Aorta (tissue), 5 donors: ENCODE measurements around the gene RAB5A. TPM values are rescaled to one million over a fixed set of nuclear protein-coding genes. Genes with fewer than 3 reads are reported as not detected.
"Not testable (repeated sequence)": the region's sequence is repeated elsewhere in the genome, so short reads cannot be mapped to it uniquely, and the experiment has no call there.

Experiments used
- ATAC-seq: fragments of 200-7000 bp; cut with Tn5 transposase; one replicate; pipeline ENCODE4 v1.9.1; 2022; ENCODE audit warnings: moderate library complexity; ENCODE audit not compliant: low FRiP score
- DNase-seq, 2 donors: peaks; one replicate each; pipeline ENCODE4 v3.0.0-alpha.2; 2020
- H3K27ac ChIP-seq, 2 donors: one replicate each; pipeline ENCODE4 v1.5.1; 2013; ENCODE audit warnings: low read length in 2 of 2, mild to moderate bottlenecking in 2 of 2, moderate library complexity in 2 of 2, control low read depth in 1 of 2, inconsistent platforms in 1 of 2, low read depth in 1 of 2
- H3K27me3 ChIP-seq, 2 donors: one replicate each; pipeline ENCODE4 v1.6.1; 2013; ENCODE audit warnings: control low read depth in 1 of 2, low read length in 1 of 2, mild to moderate bottlenecking in 1 of 2, moderate library complexity in 1 of 2; ENCODE audit not compliant: insufficient read depth in 2 of 2, control insufficient read depth in 1 of 2
- H3K36me3 ChIP-seq, 2 donors: one replicate each; pipeline ENCODE4 v1.6.1; 2013; ENCODE audit warnings: control low read depth in 1 of 2, low read length in 1 of 2, mild to moderate bottlenecking in 1 of 2; ENCODE audit not compliant: insufficient read depth in 2 of 2, control insufficient read depth in 1 of 2
- H3K4me1 ChIP-seq, 2 donors: one replicate each; pipeline ENCODE4 v1.6.1; 2013; ENCODE audit warnings: low read length in 2 of 2, control low read depth in 1 of 2, mild to moderate bottlenecking in 1 of 2, moderate library complexity in 1 of 2; ENCODE audit not compliant: insufficient read depth in 2 of 2, control insufficient read depth in 1 of 2
- H3K4me3 ChIP-seq, 2 donors: one replicate each; pipeline ENCODE4 v1.5.1; 2013; ENCODE audit warnings: low read length in 2 of 2, control low read depth in 1 of 2, mild to moderate bottlenecking in 1 of 2
- H3K9me3 ChIP-seq: one replicate; pipeline ENCODE4 v1.6.1; 2013; ENCODE audit warnings: mild to moderate bottlenecking, low read length; ENCODE audit not compliant: control insufficient read depth
- WGBS, 2 donors: extraction: QIAGEN DNeasy Blood & Tissue Kit; methylation state at CpG; one replicate each; pipeline ENCODE4 v1.1.7; 2013; 5-methylcytosine and 5-hydroxymethylcytosine counted together
- intact Hi-C, 2 donors: fragments of 100-400 bp; cut with DNase I; formaldehyde crosslinking; loops; one replicate each; pipeline versions ENCODE4 v1.14.2 to v1.15.0; 2022
- polyA plus RNA-seq, 2 donors: library from polyadenylated mRNA; stranded (reverse); fragments of 200-250 nt; gene quantifications; one replicate each; pipeline ENCODE4 v1.2.3, GENCODE V29; 2013
- total RNA-seq, 2 donors: library from RNA; stranded (reverse); fragmentation: NEBNext Ultra II Directional; extraction: Animal tissue kit (Norgen Biotek cat#: 25700); gene quantifications; one replicate each; pipeline ENCODE4 v1.2.1, GENCODE V29; 2021
- donor health status: healthy with polysubstance abuse.
- donor health status: Bipolar disorder and iron deficiency.
- donor health status: DM: no; HTN: no; CAD: no.
- donor health status: DM: no; HTN: no; CAD: no.
- donor health status: DM: yes; HTN: yes; CAD: no.

The RAB5A gene
- total and polyA plus RNA-seq, 4 donors, result 43.8 to 80.3 (median 62.6) TPM

DNA sequence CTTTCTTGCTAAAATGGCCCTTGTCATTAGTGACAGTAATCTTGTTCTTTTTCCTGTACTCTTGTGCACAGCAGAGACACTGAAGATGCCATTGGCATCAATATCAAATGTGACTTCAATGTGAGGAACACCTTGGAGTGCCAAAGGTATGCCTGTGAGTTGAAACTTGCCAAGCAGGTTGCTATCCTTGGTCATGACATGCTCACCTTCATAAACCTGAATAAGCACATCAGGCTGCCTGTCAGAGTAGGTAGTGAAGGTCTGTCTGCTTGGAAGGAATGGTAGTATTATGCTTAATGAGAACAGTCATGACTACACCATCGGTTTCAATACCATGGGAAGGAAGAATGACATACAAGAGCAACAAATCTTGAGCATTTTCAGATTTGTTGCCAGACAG is 6.3 kb upstream of the RAB5A start:
- Histone ChIP-seq H3K36me3 (no peaks in the 10 kb centered on the region), H3K27me3 (no peaks in the 10 kb centered on the region), H3K4me1 (no peaks in the 10 kb centered on the region), H3K4me3 (no peak overlapping the region), H3K9me3 (no peaks in the 10 kb centered on the region), H3K27ac (no peak overlapping the region)
- DNase-seq (no peak), ATAC-seq (no peak)
- 74 to 94% methylated on average over 1 of the region's 1 CpG for WGBS, 2 donors
- intact Hi-C loops, result loop anchor here in 1 of 2 donors (10.0 kb wide), 1 partner anchor 94 kb away; no protein-coding TSS in a partner anchor

DNA sequence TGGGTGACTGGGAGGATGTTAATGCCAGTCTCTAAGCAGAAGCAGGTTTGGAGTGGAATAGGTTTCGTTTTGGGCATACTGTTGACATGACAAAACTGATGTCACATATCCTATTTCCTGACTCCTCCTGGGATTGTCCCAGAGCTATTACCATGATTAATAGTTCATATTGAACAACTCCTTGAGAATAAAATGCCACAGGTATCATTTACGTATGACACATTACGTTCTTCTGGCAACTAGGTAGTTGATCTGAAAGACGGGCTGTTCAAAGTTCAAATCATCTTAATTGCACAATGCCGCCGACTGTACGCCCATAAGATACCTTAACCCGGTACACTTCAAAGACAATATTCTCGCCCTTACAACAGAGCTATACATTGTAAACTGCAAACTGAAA is 1.4 kb upstream of the RAB5A start:
- no peaks in the 10 kb centered on the region for H3K27me3 ChIP-seq
- no peak for ATAC-seq
- no peak overlapping the region for H3K27ac ChIP-seq
- no peaks in the 10 kb centered on the region for H3K36me3 ChIP-seq
- no peaks in the 10 kb centered on the region for H3K9me3 ChIP-seq
- no peak for DNase-seq
- H3K4me1 ChIP-seq, result peaks cover 0 to 2% of the 10 kb centered on the region in 2 donors
- 96 to 98% methylated on average over 9 of the region's 9 CpGs for WGBS, 2 donors
- intact Hi-C loops, result loop anchor here in 1 of 2 donors (10.0 kb wide), 1 partner anchor 89 kb away; no protein-coding TSS in a partner anchor
- H3K4me3 ChIP-seq, result no peak overlapping the region

DNA sequence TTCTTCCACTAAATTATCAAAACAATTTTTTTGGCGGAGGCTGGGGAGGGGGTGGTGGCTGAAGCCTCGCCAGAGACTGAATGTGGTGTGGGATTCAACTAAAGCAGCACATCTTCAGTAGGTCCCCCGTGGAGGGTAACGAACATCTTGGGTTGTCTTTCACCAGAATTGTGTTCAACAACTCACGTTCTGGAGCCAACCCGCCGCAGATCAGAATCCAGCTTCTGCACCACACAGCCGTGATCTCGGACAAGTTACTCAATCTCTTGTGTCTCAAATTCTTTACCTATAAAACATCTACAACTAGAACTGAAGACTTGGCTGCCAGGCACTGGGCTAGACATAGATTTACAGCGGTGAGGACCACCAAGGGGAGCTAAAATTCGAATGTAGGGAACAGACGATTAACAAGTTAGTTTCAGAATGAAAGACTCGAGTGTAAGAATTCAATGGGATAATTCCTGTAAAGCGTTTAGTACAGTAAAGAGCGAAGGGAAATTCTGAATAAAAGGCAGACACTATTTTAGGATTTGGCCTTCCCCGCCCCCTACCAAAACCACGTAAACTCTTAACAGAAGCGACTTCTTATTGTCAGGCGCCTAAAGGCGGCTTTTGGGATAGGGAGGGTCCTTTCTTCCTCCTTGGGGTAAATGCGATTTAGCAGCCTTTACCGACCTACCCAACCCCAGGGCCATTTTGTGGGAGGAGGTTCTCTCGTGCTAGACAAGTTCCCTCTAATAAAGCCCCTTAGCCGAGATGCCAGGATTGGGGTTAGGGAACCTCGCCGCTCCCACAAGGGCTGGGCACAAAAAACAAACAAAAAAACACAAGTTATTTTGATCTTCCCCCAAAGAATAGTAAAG is 697 bp upstream of the RAB5A start:
- H3K27me3 ChIP-seq, result no peaks in the 10 kb centered on the region
- peak overlapping the region; percentile 30 to 98 for H3K4me3 ChIP-seq
- H3K36me3 ChIP-seq, result no peaks in the 10 kb centered on the region
- H3K27ac ChIP-seq, result peak overlapping the region in 1 of 2 donors; percentile 98
- no peaks in the 10 kb centered on the region for H3K9me3 ChIP-seq
- WGBS, 2 donors, result 38 to 40% methylated on average over 26 of the region's 26 CpGs
- peak; percentile 13 for ATAC-seq
- DNase-seq, result peak in 1 of 2 donors; percentile 49
- intact Hi-C loops, result loop anchor here (2.0 to 10.0 kb wide), 3 partner anchors 57 to 95 kb away; partner anchors contain the start of gene KAT2B (in 1 of the 2)
- H3K4me1 ChIP-seq, result peaks cover 0 to 2% of the 10 kb centered on the region in 2 donors

DNA sequence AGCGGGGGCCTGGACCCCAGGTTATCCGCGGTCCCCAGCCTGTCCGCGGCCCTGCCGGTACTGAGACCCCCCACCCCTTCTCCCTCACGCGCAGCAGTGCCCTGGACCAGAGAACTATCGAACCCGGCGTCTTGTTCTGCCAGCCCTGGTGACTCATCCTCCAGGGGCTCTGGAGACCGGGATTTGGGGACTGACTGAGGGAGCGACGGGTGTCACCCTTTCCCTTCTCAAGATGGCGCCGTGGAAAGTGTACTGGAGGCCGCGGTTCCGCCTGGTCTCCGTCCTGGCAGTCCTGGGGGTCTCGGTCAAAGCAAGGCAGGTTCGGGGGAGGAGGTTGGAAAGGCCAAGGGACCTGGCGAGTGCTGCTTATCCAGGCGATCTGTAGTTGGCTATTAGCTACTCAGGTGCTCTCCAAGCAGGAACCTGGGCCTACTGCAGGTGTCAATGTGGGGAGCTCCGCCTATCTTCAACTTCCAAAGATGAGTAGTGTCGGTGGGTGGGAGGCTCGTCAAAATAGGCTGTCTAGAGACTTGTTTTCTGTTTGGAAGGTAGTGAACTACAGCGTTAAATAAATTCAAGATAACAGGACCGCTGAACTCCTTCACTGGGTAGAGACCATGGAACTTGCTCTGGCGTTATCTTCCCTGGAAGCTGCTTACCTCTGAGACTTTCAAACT is 790 bp downstream of the RAB5A start:
- peak overlapping the region; percentile 51 to 78 for H3K4me3 ChIP-seq
- 0 to 1% methylated on average over 29 to 30 of the region's 30 CpGs for WGBS, 2 donors
- H3K9me3 ChIP-seq, result no peaks in the 10 kb centered on the region
- no peaks in the 10 kb centered on the region for H3K27me3 ChIP-seq
- peak; percentile 74 to 81 for DNase-seq
- intact Hi-C loops, result loop anchor here (2.0 to 10.0 kb wide), 3 partner anchors 59 to 93 kb away; partner anchors contain the start of gene KAT2B (in 1 of the 2)
- H3K36me3 ChIP-seq, result peaks cover 0 to 3% of the 10 kb centered on the region in 2 donors
- ATAC-seq, result peak; percentile 75
- H3K27ac ChIP-seq, result peak overlapping the region; percentile 83 to 94
- H3K4me1 ChIP-seq, result peaks cover 2 to 5% of the 10 kb centered on the region in 2 donors

DNA sequence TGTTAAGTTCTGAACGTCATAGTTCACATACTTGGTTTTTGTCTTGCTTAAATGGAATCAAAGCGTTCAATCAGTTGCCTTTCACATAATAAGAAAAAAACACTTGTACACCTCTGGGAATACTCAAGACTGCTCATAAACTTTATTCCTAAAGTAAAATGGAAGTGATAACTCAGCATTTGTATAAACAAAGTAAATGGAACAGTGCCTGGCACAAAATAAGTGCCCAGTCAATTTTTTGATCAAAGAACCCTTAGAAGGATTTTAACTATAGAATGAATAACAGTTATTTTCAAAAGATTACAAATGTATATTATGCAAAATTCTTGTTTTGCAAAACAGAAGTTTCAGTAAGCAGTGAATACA is 1.3 kb downstream of the RAB5A start:
- intact Hi-C loops, result loop anchor here in 1 of 2 donors (10.0 kb wide), 1 partner anchor 87 kb away; no protein-coding TSS in a partner anchor

DNA sequence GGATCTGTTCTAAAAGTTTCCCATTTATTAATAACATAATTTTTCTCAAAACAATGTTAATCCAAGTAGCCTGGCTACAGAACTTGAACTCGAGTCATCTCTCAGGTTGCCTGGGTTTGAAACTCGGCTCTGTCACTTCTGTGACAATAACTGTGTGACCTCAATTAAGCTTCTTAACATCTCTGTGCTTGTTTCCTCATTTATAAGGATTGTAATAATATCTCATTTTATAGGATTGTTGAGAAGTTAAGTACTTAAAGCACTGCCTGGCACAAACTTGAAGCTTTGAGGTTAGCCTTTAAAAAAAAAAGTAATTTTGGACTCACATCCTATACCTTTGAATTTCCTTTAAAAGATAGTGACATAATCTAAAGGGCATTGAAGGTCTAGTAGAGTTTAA is 3.4 kb downstream of the RAB5A start:
- no peaks in the 10 kb centered on the region for H3K9me3 ChIP-seq
- DNase-seq, result no peak
- ATAC-seq, result no peak
- H3K4me1 ChIP-seq, result peaks cover 2 to 7% of the 10 kb centered on the region in 2 donors
- no peak overlapping the region for H3K4me3 ChIP-seq
- H3K27me3 ChIP-seq, result no peaks in the 10 kb centered on the region
- WGBS, 2 donors, result 70 to 75% methylated on average over 2 of the region's 2 CpGs
- intact Hi-C loops, result no loop called here
- peaks cover 0 to 7% of the 10 kb centered on the region in 2 donors for H3K36me3 ChIP-seq
- H3K27ac ChIP-seq, result no peak overlapping the region

More for the DNA sequence above, 1.3 kb downstream of the RAB5A start:
- H3K4me1 ChIP-seq, result peaks cover 2 to 5% of the 10 kb centered on the region in 2 donors
- H3K27me3 ChIP-seq, result no peaks in the 10 kb centered on the region
- DNase-seq (no peak), ATAC-seq (no peak)
- peak overlapping the region in 1 of 2 donors; percentile 94 for H3K27ac ChIP-seq
- H3K9me3 ChIP-seq, result no peaks in the 10 kb centered on the region
- WGBS, 2 donors, result 2 to 3% methylated on average over 2 of the region's 2 CpGs
- peak overlapping the region; percentile 51 to 78 for H3K4me3 ChIP-seq
- peaks cover 0 to 3% of the 10 kb centered on the region in 2 donors for H3K36me3 ChIP-seq

DNA sequence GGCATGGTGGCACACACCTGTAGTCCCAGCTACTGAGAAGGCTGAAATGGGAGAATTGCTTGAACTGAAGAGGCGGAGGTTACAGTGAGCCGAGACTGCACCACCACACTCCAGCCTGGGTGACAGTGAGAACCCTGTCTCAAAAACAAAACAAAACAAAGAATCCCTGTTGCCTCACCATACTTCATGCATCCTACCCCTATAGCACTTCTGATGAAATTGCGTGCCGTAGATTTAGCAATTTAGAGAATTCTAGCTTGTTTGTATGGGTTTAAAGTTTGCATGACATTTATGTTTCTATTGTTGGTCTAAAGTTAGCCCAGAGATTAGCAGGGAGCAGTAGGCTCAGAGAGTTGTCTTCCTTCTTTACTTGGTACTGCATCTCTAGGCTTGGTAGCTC is 7.8 kb downstream of the RAB5A start:
- DNase-seq (no peak), ATAC-seq (no peak)
- Histone ChIP-seq H3K27ac (no peak overlapping the region), H3K27me3 (no peaks in the 10 kb centered on the region), H3K4me3 (no peak overlapping the region), H3K9me3 (no peaks in the 10 kb centered on the region), H3K36me3 (peaks cover 2 to 7% of the 10 kb centered on the region in 2 donors), H3K4me1 (peaks cover 2 to 7% of the 10 kb centered on the region in 2 donors)
- WGBS, 2 donors, result 90 to 96% methylated on average over 4 of the region's 4 CpGs
- intact Hi-C loops, result no loop called here

DNA sequence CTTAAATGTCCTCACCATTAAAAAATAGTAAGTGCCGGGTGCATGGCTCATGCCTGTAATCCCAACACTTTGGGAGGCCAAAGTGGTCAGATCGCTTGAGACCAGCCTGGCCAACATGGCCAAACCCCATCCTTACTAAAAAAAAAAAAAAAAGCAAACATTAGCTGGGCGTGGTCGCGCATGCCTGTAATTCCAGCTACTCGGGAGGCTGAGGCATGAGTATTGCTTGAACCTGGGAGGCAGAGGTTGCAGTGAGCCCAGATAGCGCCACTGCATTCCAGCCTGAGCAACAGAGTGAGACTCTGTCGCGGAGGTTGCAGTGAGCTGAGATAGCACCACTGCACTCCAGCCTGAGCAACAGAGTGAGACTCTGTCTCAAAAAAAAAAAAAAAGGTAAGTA is 10.5 kb downstream of the RAB5A start:
- ATAC-seq, result not testable (repeated sequence)

More for the DNA sequence above, 10.5 kb downstream of the RAB5A start:
- DNase-seq, H3K4me1 ChIP-seq, H3K36me3 ChIP-seq, H3K27me3 ChIP-seq, H3K4me3 ChIP-seq, intact Hi-C loops, H3K27ac ChIP-seq, H3K9me3 ChIP-seq: not testable (repeated sequence)
- 86 to 87% methylated on average over 9 of the region's 9 CpGs for WGBS, 2 donors
